ENCODE results near the gene PIAS1. TPM values are rescaled to one million over a fixed set of nuclear protein-coding genes. Genes with fewer than 3 reads are reported as not detected.

PIAS1 gene
- total RNA-seq, 2 donors from 2014 or later, result 43.1 to 59.2 TPM

GRCh38 chr15:68098465-68098864 is 44.4 kb downstream of the PIAS1 start:
- DNase-seq (ENCODE audit: low spot score), result no peak
- intact Hi-C loops (cut with DNase I), result no loop called here

- intact Hi-C loops (cut with DNase I), result no loop called here
- no peak for DNase-seq (ENCODE audit: low spot score)
Observed at GRCh38 chr15:68100194-68100593, 46.1 kb downstream of the PIAS1 start.

- intact Hi-C loops (cut with DNase I), result no loop called here
- DNase-seq (ENCODE audit: low spot score), result no peak
Observed at GRCh38 chr15:68103603-68104002, 49.5 kb downstream of the PIAS1 start.

- no peak for DNase-seq (ENCODE audit: low spot score)
- intact Hi-C loops (cut with DNase I), result no loop called here
Observed at GRCh38 chr15:68106656-68107055, 52.5 kb downstream of the PIAS1 start.

- DNase-seq (ENCODE audit: low spot score), result no peak
- intact Hi-C loops (cut with DNase I), result no loop called here
Observed at GRCh38 chr15:68107142-68107541, 53.0 kb downstream of the PIAS1 start.

- DNase-seq (ENCODE audit: low spot score), result no peak
- intact Hi-C loops (cut with DNase I), result no loop called here
Observed at GRCh38 chr15:68112706-68113105, 58.6 kb downstream of the PIAS1 start.

GRCh38 chr15:68113273-68113672 is 59.2 kb downstream of the PIAS1 start:
- intact Hi-C loops (cut with DNase I), result no loop called here
- DNase-seq (ENCODE audit: low spot score), result no peak

GRCh38 chr15:68113751-68114150 is 59.6 kb downstream of the PIAS1 start:
- DNase-seq (ENCODE audit: low spot score), result no peak
- intact Hi-C loops (cut with DNase I), result no loop called here

GRCh38 chr15:68114356-68114755 is 60.2 kb downstream of the PIAS1 start:
- DNase-seq (ENCODE audit: low spot score), result no peak
- intact Hi-C loops (cut with DNase I), result no loop called here

- intact Hi-C loops (cut with DNase I), result no loop called here
- no peak for DNase-seq (ENCODE audit: low spot score)
Observed at GRCh38 chr15:68114840-68115239, 60.7 kb downstream of the PIAS1 start.

- DNase-seq (ENCODE audit: low spot score), result no peak
- intact Hi-C loops (cut with DNase I), result no loop called here
Observed at GRCh38 chr15:68124700-68125099, 70.6 kb downstream of the PIAS1 start.

GRCh38 chr15:68126396-68126795 is 72.3 kb downstream of the PIAS1 start:
- intact Hi-C loops (cut with DNase I), result no loop called here
- DNase-seq (ENCODE audit: low spot score), result peak; percentile 83

GRCh38 chr15:68129072-68129471 is 75.0 kb downstream of the PIAS1 start:
- intact Hi-C loops (cut with DNase I), result no loop called here
- DNase-seq (ENCODE audit: low spot score), result no peak

- no peak for DNase-seq (ENCODE audit: low spot score)
- intact Hi-C loops (cut with DNase I), result no loop called here
Observed at GRCh38 chr15:68130851-68131250, 76.7 kb downstream of the PIAS1 start.

- DNase-seq (ENCODE audit: low spot score), result no peak
- intact Hi-C loops (cut with DNase I), result no loop called here
Observed at GRCh38 chr15:68137096-68137495, 83.0 kb downstream of the PIAS1 start.

- DNase-seq (ENCODE audit: low spot score), result no peak
- intact Hi-C loops (cut with DNase I), result no loop called here
Observed at GRCh38 chr15:68143129-68143528, 89.0 kb downstream of the PIAS1 start.

- no peak for DNase-seq (ENCODE audit: low spot score)
- intact Hi-C loops (cut with DNase I), result no loop called here
Observed at GRCh38 chr15:68143785-68144184, 89.7 kb downstream of the PIAS1 start.

GRCh38 chr15:68145706-68146105 is 91.6 kb downstream of the PIAS1 start:
- DNase-seq (ENCODE audit: low spot score), result no peak
- intact Hi-C loops (cut with DNase I), result no loop called here

GRCh38 chr15:68148039-68148438 is 93.9 kb downstream of the PIAS1 start:
- intact Hi-C loops (cut with DNase I), result no loop called here
- DNase-seq (ENCODE audit: low spot score), result no peak

- no peak for DNase-seq (ENCODE audit: low spot score)
- intact Hi-C loops (cut with DNase I), result no loop called here
Observed at GRCh38 chr15:68149059-68149458, 94.9 kb downstream of the PIAS1 start.

GRCh38 chr15:68150187-68150586 is 96.1 kb downstream of the PIAS1 start:
- intact Hi-C loops (cut with DNase I), result loop anchor here in 1 of 2 donors (10.0 kb wide), 1 partner anchor 285 kb away; no protein-coding TSS in a partner anchor
- DNase-seq (ENCODE audit: low spot score), result no peak

- intact Hi-C loops (cut with DNase I), result loop anchor here in 1 of 2 donors (10.0 kb wide), 1 partner anchor 286 kb away; no protein-coding TSS in a partner anchor
- DNase-seq (ENCODE audit: low spot score), result no peak
Observed at GRCh38 chr15:68151277-68151676, 97.2 kb downstream of the PIAS1 start.
